T-cell (primary cell): ENCODE data around the gene TOM1L2. TPM values are rescaled to one million over a fixed set of nuclear protein-coding genes. Genes with fewer than 3 reads are reported as not detected.

Source experiments
- ATAC-seq, 4 experiments: fragments of 200-7000 bp in 3 of 4; fragments of 150-1000 bp in 1 of 4; cut with Tn5 transposase; replicated peaks in 1 of 4; 1 replicate in 3 of 4; 2 replicates in 1 of 4; pipeline ENCODE4 v1.10.0; 2021; ENCODE audit warnings: moderate library complexity in 3 of 4, mild to moderate bottlenecking in 2 of 4, moderate number of reproducible peaks in 1 of 4
- CTCF ChIA-PET, 2 donors: fragments of 300-600 bp; sonication (Branson Sonifier 250); formaldehyde crosslinking; loops; one replicate each; lab custom pipeline; 2022; ENCODE audit warnings: antibody characterized with exemption in 2 of 2; lab: Charles Lee
- POLR2A ChIA-PET, 2 donors: fragments of 300-600 bp; sonication (Branson Sonifier 250); formaldehyde crosslinking; loops; one replicate each; lab custom pipeline; 2022; ENCODE audit warnings: antibody characterized with exemption in 2 of 2; lab: Charles Lee
- DNase-seq, 35 experiments: peaks; one replicate each; pipeline versions ENCODE4 v3.0.0 to v3.0.0-alpha.2; 2013 to 2023
- H3K27ac ChIP-seq: one replicate; pipeline ENCODE4 v1.5.1; 2013; ENCODE audit warnings: low read length
- H3K27me3 ChIP-seq, 2 experiments: replicated peaks in 1 of 2; 1 replicate in 1 of 2; 2 replicates in 1 of 2; pipeline versions ENCODE4 v1.6.1 to v1.7.0; 2013; ENCODE audit warnings: low read length in 1 of 2, mixed read lengths in 1 of 2; ENCODE audit not compliant: control insufficient read depth in 2 of 2, insufficient read depth in 2 of 2; ENCODE audit errors: extremely low read depth in 1 of 2
- H3K36me3 ChIP-seq, 2 donors: 1 replicate in 1 of 2; 2 replicates in 1 of 2; pipeline versions ENCODE4 v1.6.1 to v1.7.0; 2013; ENCODE audit warnings: low read length in 1 of 2; ENCODE audit not compliant: control insufficient read depth in 2 of 2, insufficient read depth in 1 of 2; ENCODE audit errors: extremely low read depth in 1 of 2
- H3K4me1 ChIP-seq, 2 experiments: 1 replicate in 1 of 2; 2 replicates in 1 of 2; pipeline versions ENCODE4 v1.6.1 to v1.7.0; 2013; ENCODE audit warnings: low read length in 2 of 2, mixed read lengths in 1 of 2; ENCODE audit not compliant: insufficient read depth in 2 of 2, control insufficient read depth in 1 of 2; ENCODE audit errors: extremely low read depth in 1 of 2
- H3K4me3 ChIP-seq, 2 donors: 1 replicate in 1 of 2; 2 replicates in 1 of 2; pipeline versions ENCODE4 v1.5.1 to v1.7.0; 2013; ENCODE audit warnings: mild to moderate bottlenecking in 2 of 2, low read length in 1 of 2, moderate library complexity in 1 of 2; ENCODE audit not compliant: control insufficient read depth in 1 of 2; ENCODE audit errors: extremely low read depth in 1 of 2
- H3K9me3 ChIP-seq: 2 replicates; pipeline ENCODE4 v1.7.0; 2013
- H3K27ac Mint-ChIP-seq, 2 donors: one replicate each; pipeline ENCODE4 v1.8.0; 2020 to 2021; ENCODE audit warnings: mild to moderate bottlenecking in 2 of 2, mixed read lengths in 2 of 2
- H3K27me3 Mint-ChIP-seq, 2 donors: one replicate each; pipeline ENCODE4 v1.8.0; 2021 to 2022; ENCODE audit warnings: mixed read lengths in 2 of 2
- H3K36me3 Mint-ChIP-seq: one replicate; pipeline ENCODE4 v1.8.0; 2021; ENCODE audit warnings: mixed read lengths
- H3K4me1 Mint-ChIP-seq, 3 donors: one replicate each; pipeline ENCODE4 v1.8.0; 2020 to 2022; ENCODE audit warnings: mixed read lengths in 3 of 3, mild to moderate bottlenecking in 1 of 3
- H3K4me3 Mint-ChIP-seq, 3 donors: one replicate each; pipeline ENCODE4 v1.8.0; 2020 to 2022; ENCODE audit warnings: mild to moderate bottlenecking in 3 of 3, mixed read lengths in 3 of 3, moderate library complexity in 3 of 3
- H3K9me3 Mint-ChIP-seq, 3 donors: one replicate each; pipeline ENCODE4 v1.8.0; 2020 to 2022; ENCODE audit warnings: mixed read lengths in 3 of 3
- WGBS: methylation state at CpG from one replicate; pipeline ENCODE4 v1.1.5; 2013; ENCODE audit warnings: missing lambda C conversion rate; ENCODE audit not compliant: insufficient coverage; 5-methylcytosine and 5-hydroxymethylcytosine counted together
- total RNA-seq, 35 experiments: library from RNA in 6 of 35; stranded (reverse) in 6 of 35; fragments of 120-200 nt in 1 of 35; gene quantifications; one replicate each; pipeline versions ENCODE4 v1.2.1 to v1.2.4 and lab custom pipeline; 2013 to 2026

TOM1L2 gene
- total RNA-seq, 5 donors from 2014 or later (not counting 1 experiment from before 2014, with no cell fraction given), result 57.5 to 71.5 (median 61.9) TPM

DNA sequence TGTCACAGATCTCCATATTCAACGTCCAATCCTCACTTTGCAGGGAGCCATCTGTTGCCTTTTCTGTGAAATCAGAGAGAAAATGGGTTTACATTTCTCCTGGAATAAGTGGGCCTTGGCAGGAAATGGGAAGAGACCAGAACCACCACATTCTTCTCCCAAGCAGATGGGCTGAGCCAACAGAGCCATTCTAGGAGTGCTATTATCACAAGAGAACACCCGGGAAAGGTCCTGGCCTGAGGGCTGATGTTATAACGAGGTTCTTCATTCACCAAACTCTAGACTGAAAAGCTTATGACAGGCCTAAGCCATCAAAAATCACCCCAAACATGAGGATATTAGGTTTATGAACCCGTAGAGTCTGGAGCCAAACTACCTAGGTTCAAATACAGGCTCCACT is 64.7 kb downstream of the TOM1L2 start:
- H3K36me3 Mint-ChIP-seq, result peaks cover 22% of the 10 kb centered on the region
- no peak overlapping the region for H3K4me3 Mint-ChIP-seq
- Histone ChIP-seq H3K27me3 (no peaks in the 10 kb centered on the region), H3K4me3 (no peak overlapping the region), H3K9me3 (no peaks in the 10 kb centered on the region), H3K36me3 (peaks cover 0 to 16% of the 10 kb centered on the region in 2 donors), H3K27ac (no peak overlapping the region), H3K4me1 (no peaks in the 10 kb centered on the region)
- H3K27ac Mint-ChIP-seq, result no peak overlapping the region
- WGBS, result no CpG with 5 or more reads among the region's 4 CpGs
- H3K4me1 Mint-ChIP-seq, result peaks cover 0 to 7% (median 1%) of the 10 kb centered on the region in 3 donors
- no peaks in the 10 kb centered on the region for H3K27me3 Mint-ChIP-seq
- no peak for ATAC-seq
- H3K9me3 Mint-ChIP-seq, result no peaks in the 10 kb centered on the region
- POLR2A ChIA-PET, result no interaction called here
- CTCF ChIA-PET, result no interaction called here
- DNase-seq, result no peak

DNA sequence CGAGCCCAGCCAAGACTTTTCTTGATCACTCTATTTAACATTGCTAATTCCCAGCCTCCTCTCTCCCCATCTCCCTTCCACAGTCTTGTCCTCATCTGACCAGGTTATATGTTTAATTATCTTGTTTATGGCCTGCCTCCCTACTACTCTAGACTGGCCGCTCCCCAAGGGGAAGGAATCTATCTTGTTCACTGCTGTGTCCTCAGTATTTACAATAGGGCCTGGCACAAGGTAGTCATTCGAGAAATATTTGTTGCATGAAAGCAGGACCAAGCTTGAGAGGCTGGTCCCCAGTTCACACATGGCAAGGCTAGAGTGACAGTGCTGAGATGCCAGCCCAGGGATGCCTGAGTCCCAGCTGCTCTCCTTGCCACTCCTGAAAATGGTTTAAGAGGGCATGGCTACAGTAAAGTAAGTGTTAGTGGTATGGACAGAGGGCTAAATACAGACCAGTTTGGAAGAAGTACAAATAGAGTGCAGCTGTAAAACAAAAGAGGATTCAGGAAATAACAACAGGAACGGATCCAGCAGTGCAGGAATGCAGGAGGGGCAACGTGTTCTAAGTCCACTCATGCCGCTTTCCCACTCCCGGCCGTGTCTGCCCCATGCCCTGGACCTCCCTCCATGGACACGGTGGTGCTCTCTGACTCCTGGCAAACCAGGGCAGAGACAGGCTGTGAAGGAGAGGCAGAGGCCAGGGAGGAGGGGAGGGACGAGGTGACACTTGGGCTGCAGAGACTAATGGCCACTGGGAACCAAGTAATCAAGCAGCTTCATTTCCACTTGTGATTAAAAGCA is 65.6 kb downstream of the TOM1L2 start:
- no peaks in the 10 kb centered on the region for H3K27me3 Mint-ChIP-seq
- POLR2A ChIA-PET, result no interaction called here
- H3K27ac Mint-ChIP-seq, result no peak overlapping the region
- no peak for ATAC-seq
- CTCF ChIA-PET, result no interaction called here
- H3K36me3 Mint-ChIP-seq, result peaks cover 22% of the 10 kb centered on the region
- no peaks in the 10 kb centered on the region for H3K9me3 ChIP-seq
- H3K36me3 ChIP-seq, result peaks cover 0 to 19% of the 10 kb centered on the region in 2 donors
- 83% methylated on average over 2 of the region's 10 CpGs for WGBS
- H3K27me3 ChIP-seq, result no peaks in the 10 kb centered on the region
- DNase-seq, result no peak
- H3K4me3 ChIP-seq, result no peak overlapping the region
- H3K4me3 Mint-ChIP-seq, result no peak overlapping the region
- no peak overlapping the region for H3K27ac ChIP-seq
- H3K4me1 Mint-ChIP-seq, result peaks cover 0 to 7% (median 1%) of the 10 kb centered on the region in 3 donors
- no peaks in the 10 kb centered on the region for H3K9me3 Mint-ChIP-seq
- H3K4me1 ChIP-seq, result no peaks in the 10 kb centered on the region

DNA sequence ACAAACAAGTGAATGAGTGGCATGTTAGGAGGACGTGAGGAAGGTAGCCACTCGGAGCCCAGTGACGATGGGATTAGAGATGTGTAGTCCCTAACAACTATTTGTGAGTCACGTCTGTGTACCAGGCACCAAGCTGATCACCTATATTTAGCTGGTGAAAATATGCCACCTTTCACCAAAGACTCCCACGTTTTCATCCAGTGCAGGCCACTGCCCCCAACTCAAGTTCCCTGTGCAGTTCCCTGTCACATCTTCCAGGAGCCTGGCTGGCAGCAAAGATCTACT is 67.2 kb downstream of the TOM1L2 start:
- H3K27ac Mint-ChIP-seq, result no peak overlapping the region
- Histone ChIP-seq H3K27ac (no peak overlapping the region), H3K27me3 (no peaks in the 10 kb centered on the region), H3K9me3 (no peaks in the 10 kb centered on the region), H3K36me3 (peaks cover 7 to 27% of the 10 kb centered on the region in 2 donors), H3K4me3 (no peak overlapping the region), H3K4me1 (no peaks in the 10 kb centered on the region)
- POLR2A ChIA-PET, result no interaction called here
- peaks cover 27% of the 10 kb centered on the region for H3K36me3 Mint-ChIP-seq
- WGBS, result 56% methylated on average over 1 of the region's 5 CpGs
- ATAC-seq (no peak), DNase-seq (no peak)
- H3K4me1 Mint-ChIP-seq, result no peaks in the 10 kb centered on the region
- no peak overlapping the region for H3K4me3 Mint-ChIP-seq
- H3K27me3 Mint-ChIP-seq, result no peaks in the 10 kb centered on the region
- CTCF ChIA-PET, result no interaction called here
- H3K9me3 Mint-ChIP-seq, result no peaks in the 10 kb centered on the region

DNA sequence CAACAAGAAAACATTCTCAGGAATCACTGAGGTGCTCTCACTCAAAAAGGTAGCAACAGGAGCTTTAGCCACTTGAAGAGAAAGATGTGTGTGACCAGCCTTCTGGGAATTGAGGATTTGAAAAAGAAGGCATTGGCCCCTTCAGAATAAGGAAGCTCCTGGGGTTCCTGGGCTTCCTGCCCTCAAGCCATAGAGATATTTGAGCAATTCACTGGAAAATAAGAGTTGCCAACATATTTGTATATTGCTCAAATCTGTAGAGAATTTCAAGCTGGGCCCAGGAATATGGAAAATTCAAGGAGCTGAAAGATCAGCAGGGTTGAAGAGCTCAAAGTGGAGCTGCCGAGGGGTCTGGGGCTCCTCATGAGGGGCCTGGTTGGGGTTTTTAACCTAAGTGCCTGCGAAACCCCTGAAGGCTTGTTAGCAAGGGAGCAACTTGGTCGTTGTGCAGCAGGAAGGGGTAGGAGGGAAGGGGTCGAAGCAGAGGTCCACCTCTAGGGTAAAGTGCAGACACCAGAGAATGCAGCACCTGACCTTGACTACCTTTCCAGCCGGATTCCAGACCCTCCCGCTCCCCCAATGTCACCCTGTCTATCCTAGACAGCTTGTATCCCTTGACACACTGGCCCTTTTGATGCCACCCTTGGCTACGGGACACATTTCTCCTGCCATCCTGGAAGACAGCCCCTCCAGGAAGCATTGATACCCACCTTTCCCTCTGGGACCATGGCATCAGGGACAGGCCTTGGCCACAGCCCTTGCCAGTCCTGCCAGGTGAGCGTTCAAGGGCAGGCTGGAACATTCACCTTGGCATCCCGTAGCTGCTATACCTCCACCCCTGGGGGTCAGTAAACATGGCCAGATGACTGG is 67.8 kb downstream of the TOM1L2 start:
- WGBS, result 89% methylated on average over 8 of the region's 9 CpGs
- Histone ChIP-seq H3K4me3 (no peak overlapping the region), H3K9me3 (no peaks in the 10 kb centered on the region), H3K27ac (no peak overlapping the region), H3K27me3 (no peaks in the 10 kb centered on the region), H3K36me3 (peaks cover 7 to 31% of the 10 kb centered on the region in 2 donors), H3K4me1 (no peaks in the 10 kb centered on the region)
- Mint-ChIP-seq H3K4me3 (no peak overlapping the region), H3K27me3 (no peaks in the 10 kb centered on the region), H3K4me1 (no peaks in the 10 kb centered on the region), H3K36me3 (peaks cover 27% of the 10 kb centered on the region), H3K27ac (no peak overlapping the region), H3K9me3 (no peaks in the 10 kb centered on the region)
- ChIA-PET CTCF (interaction anchor here in 1 of 2 donors (0.6 kb wide), 1 partner anchor 312 kb away, joined by 3 read pairs; no protein-coding TSS in a partner anchor), POLR2A (no interaction called here)
- DNase-seq (no peak), ATAC-seq (no peak)

DNA sequence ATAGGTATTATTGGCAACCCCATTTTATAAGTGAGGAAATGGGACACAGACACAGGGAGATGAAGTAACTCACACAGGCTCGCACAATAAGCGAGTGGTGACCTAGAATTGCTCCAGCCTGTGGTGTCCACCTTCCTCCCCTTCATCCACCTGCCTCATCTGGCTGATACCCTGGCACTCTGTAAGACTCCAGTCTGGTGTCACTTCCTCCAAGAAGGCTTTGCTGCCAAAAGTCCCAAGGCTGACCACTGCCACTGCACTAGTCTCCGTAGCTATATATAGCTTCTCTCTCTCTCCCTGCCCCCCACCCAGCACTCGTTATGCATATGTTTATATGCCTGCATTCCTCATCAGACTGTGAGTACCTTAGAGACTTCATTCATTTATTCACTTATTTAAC is 69.3 kb downstream of the TOM1L2 start:
- H3K4me3 Mint-ChIP-seq, result no peak overlapping the region
- ChIA-PET CTCF (interaction anchor here in 1 of 2 donors (0.6 kb wide), 1 partner anchor 835 kb away, joined by 3 read pairs; no protein-coding TSS in a partner anchor), POLR2A (no interaction called here)
- Histone ChIP-seq H3K4me1 (no peaks in the 10 kb centered on the region), H3K9me3 (no peaks in the 10 kb centered on the region), H3K27ac (no peak overlapping the region), H3K4me3 (no peak overlapping the region), H3K36me3 (peaks cover 13 to 40% of the 10 kb centered on the region in 2 donors), H3K27me3 (no peaks in the 10 kb centered on the region)
- no peaks in the 10 kb centered on the region for H3K4me1 Mint-ChIP-seq
- H3K27me3 Mint-ChIP-seq, result no peaks in the 10 kb centered on the region
- DNase-seq (no peak), ATAC-seq (no peak)
- 100% methylated on average over 2 of the region's 4 CpGs for WGBS
- no peaks in the 10 kb centered on the region for H3K9me3 Mint-ChIP-seq
- no peak overlapping the region for H3K27ac Mint-ChIP-seq
- peaks cover 40% of the 10 kb centered on the region for H3K36me3 Mint-ChIP-seq

DNA sequence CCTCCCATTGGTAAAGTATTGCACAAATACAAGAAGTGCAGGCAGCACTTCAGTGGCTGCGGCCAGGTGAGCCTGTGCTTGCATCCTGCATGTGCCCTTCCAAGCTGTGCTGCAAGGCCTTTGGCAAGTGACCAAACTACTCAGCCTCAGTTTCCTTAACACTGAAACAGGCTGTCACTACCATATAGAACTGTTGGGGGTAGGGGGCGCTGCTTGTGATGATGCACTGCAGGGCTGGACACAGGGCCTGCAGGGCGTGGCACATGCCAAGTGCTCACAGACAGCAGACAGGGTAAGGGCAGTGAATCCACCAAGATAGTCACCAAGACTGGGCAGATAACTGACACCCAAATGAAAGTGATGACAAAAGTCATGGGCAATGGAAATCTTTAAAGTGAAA is 69.8 kb downstream of the TOM1L2 start:
- H3K27me3 Mint-ChIP-seq, result no peaks in the 10 kb centered on the region
- Histone ChIP-seq H3K27me3 (no peaks in the 10 kb centered on the region), H3K36me3 (peaks cover 14 to 43% of the 10 kb centered on the region in 2 donors), H3K9me3 (no peaks in the 10 kb centered on the region), H3K4me3 (no peak overlapping the region), H3K27ac (no peak overlapping the region), H3K4me1 (no peaks in the 10 kb centered on the region)
- ATAC-seq, result no peak
- whole genome bisulfite sequencing, result 90% methylated on average over 2 of the region's 3 CpGs
- H3K4me1 Mint-ChIP-seq, result peaks cover 0 to 2% (median 0%) of the 10 kb centered on the region in 3 donors
- H3K36me3 Mint-ChIP-seq, result peaks cover 43% of the 10 kb centered on the region
- CTCF ChIA-PET, result no interaction called here
- DNase-seq, result no peak
- no peak overlapping the region for H3K4me3 Mint-ChIP-seq
- H3K9me3 Mint-ChIP-seq, result no peaks in the 10 kb centered on the region
- H3K27ac Mint-ChIP-seq, result no peak overlapping the region
- POLR2A ChIA-PET, result no interaction called here
